ENCODE results near the gene LDB1. TPM values are rescaled to one million over a fixed set of nuclear protein-coding genes. Genes with fewer than 3 reads are reported as not detected.

The LDB1 gene
- total and polyA plus RNA-seq, 10 of the 15 experiments (the other 5 are each of a cell fraction or from before 2014, with no cell fraction given), result 1.7 to 71.5 (median 36.9) TPM

GRCh38 chr10:102153093-102153620 lies 33.0 kb upstream of the LDB1 start:
- Histone ChIP-seq H3K4me3 (peak overlapping the region; percentile 94), H3K4me1 (ENCODE audit: control insufficient read depth, insufficient read depth, low read length) (peaks cover 9% of the 10 kb centered on the region), H2AFZ (ENCODE audit: control insufficient read depth, low read depth, low read length) (no peak overlapping the region), H3K4me2 (ENCODE audit: control insufficient read depth, insufficient read depth) (peak overlapping the region; percentile 39), H3K9me3 (replicated peaks; ENCODE audit: control insufficient read depth, insufficient read depth, low read length) (no peaks in the 10 kb centered on the region), H3K27ac (ENCODE audit: control insufficient read depth, insufficient read depth) (peak overlapping the region; percentile 83), H4K20me1 (ENCODE audit: control insufficient read depth, insufficient read depth) (no peaks in the 10 kb centered on the region; the same call in none of the 2 replicates), H3K9ac (ENCODE audit: control insufficient read depth, insufficient read depth, low read length) (peak overlapping the region; percentile 89), H3K27me3 (replicated peaks in 1 of 2; ENCODE audit: control insufficient read depth in 2 of 2, insufficient read depth in 2 of 2, low read length in 1 of 2) (no peaks in the 10 kb centered on the region), H3K79me2 (ENCODE audit: control insufficient read depth, insufficient read depth, low read length) (peaks cover 57% of the 10 kb centered on the region), H3K36me3 (ENCODE audit: control insufficient read depth in 2 of 2, insufficient read depth in 2 of 2, low read length in 1 of 2) (peaks cover 26 to 41% of the 10 kb centered on the region in 2 experiments)
- 4% methylated on average over 5 of the region's 5 CpGs for WGBS (ENCODE audit: insufficient coverage, insufficient replicate concordance, low lambda C conversion rate, missing lambda C conversion rate)
- RAD21 ChIA-PET (ENCODE audit: unreplicated experiment), result interaction anchor here (1.0 to 1.9 kb wide), 3 partner anchors 17 to 35 kb away, joined by 3 to 8 read pairs (median 5); partner anchors contain the start of gene PPRC1
- DNase-seq (ENCODE audit: low read depth, low spot score) (no peak), FAIRE-seq (peak; percentile 59), ATAC-seq (no peak)
- no TSS peak for BruUV-seq (replicated peaks)
- in situ Hi-C loops (cut with MboI) (no loop called here), intact Hi-C loops (cut with micrococcal nuclease; ENCODE audit: unreplicated experiment) (no loop called here)
- CTCF ChIA-PET, result interaction anchor here (0.7 to 2.1 kb wide), 8 partner anchors 16 to 308 kb away, joined by 3 to 14 read pairs (median 3); partner anchors contain the start of gene PPRC1
- POLR2A ChIA-PET, result interaction anchor here (0.5 to 2.6 kb wide), 8 partner anchors 12 to 569 kb away, joined by 3 to 19 read pairs (median 4); partner anchors contain the start of genes PPRC1 and SUFU
- SMC1A ChIA-PET (ENCODE audit: uncharacterized antibody, unreplicated experiment), result interaction anchor here (2.0 to 5.0 kb wide), 4 partner anchors 15 to 34 kb away, joined by 5 to 29 read pairs (median 11); partner anchors contain the start of gene PPRC1
- TF ChIP-seq TCF12 (IDR thresholded peaks at IDR 0.05; ENCODE audit: low read depth, low read length), result no peak
- TF ChIP-seq SMAD1 (IDR thresholded peaks at IDR 0.05; ENCODE audit: low read depth, partially characterized antibody), result no peak
- no peak for TF ChIP-seq ETV6 (conservative IDR thresholded peaks at IDR 0.05 in 1 of 2, IDR thresholded peaks at IDR 0.05 in 1 of 2; ENCODE audit: borderline replicate concordance in 1 of 2, low read depth in 1 of 2)
- TF ChIP-seq CHD2 (IDR thresholded peaks at IDR 0.05; ENCODE audit: borderline replicate concordance, low read depth, low read length), result no peak
- TF ChIP-seq SREBF2 (IDR thresholded peaks at IDR 0.05; ENCODE audit: low read length), result no peak
- TF ChIP-seq YBX1 (IDR thresholded peaks at IDR 0.05), result no peak
- TF ChIP-seq E4F1 (IDR thresholded peaks at IDR 0.05; ENCODE audit: borderline replicate concordance, partially characterized antibody), result no peak
- no peak for TF ChIP-seq BRCA1 (IDR thresholded peaks at IDR 0.05; ENCODE audit: low read depth, low read length)
- no peak for TF ChIP-seq NRF1 (conservative IDR thresholded peaks at IDR 0.05; ENCODE audit: low read depth, low read length)
- no peak for TF ChIP-seq ZNF687 (IDR thresholded peaks at IDR 0.05)
- no peak for TF ChIP-seq TCF3 (IDR thresholded peaks at IDR 0.05; ENCODE audit: borderline replicate concordance, insufficient read depth, low read depth, low read length)
- no peak for TF ChIP-seq KLF5 (IDR thresholded peaks at IDR 0.05; ENCODE audit: partially characterized antibody)
- no peak for TF ChIP-seq CBFB (IDR thresholded peaks at IDR 0.05; ENCODE audit: low read depth)
- no peak for TF ChIP-seq YY1 (IDR thresholded peaks at IDR 0.05; ENCODE audit: low read depth, low read length)
- TF ChIP-seq EZH2 (IDR thresholded peaks at IDR 0.05; ENCODE audit: borderline replicate concordance, control insufficient read depth, low read depth, low read length), result no peak
- TF ChIP-seq RAD21 (IDR thresholded peaks at IDR 0.05; ENCODE audit: insufficient read depth, low read depth, low read length), result no peak
- TF ChIP-seq POLR2A (IDR thresholded peaks at IDR 0.05; ENCODE audit: low read depth, low read length), result no peak
- TF ChIP-seq NFIC (IDR thresholded peaks at IDR 0.05; ENCODE audit: low read depth, low read length), result no peak

All from GM12878 (cell line).